Measurements from ENCODE around the gene PLCB4.

Gene PLCB4

GRCh38 chr20:9409352-9409751 is 340.5 kb downstream of the PLCB4 start:
- DNase-seq (ENCODE audit: low read depth): no peak
- TF ChIP-seq CTCF (IDR thresholded peaks at IDR 0.05; ENCODE audit: control insufficient read depth, extremely low read depth, insufficient read depth): no peak
- H3K4me3 ChIP-seq (ENCODE audit: low read depth, low read length): no peak overlapping the region

- no peak overlapping the region for H3K4me3 ChIP-seq (ENCODE audit: low read depth, low read length)
- no peak for TF ChIP-seq CTCF (IDR thresholded peaks at IDR 0.05; ENCODE audit: control insufficient read depth, extremely low read depth, insufficient read depth)
- DNase-seq (ENCODE audit: low read depth): no peak
These were observed 341.1 kb downstream of the PLCB4 start for GRCh38 chr20:9409981-9410380.

GRCh38 chr20:9411833-9412232 is 342.9 kb downstream of the PLCB4 start:
- TF ChIP-seq CTCF (IDR thresholded peaks at IDR 0.05; ENCODE audit: control insufficient read depth, extremely low read depth, insufficient read depth): no peak
- no peak overlapping the region for H3K4me3 ChIP-seq (ENCODE audit: low read depth, low read length)
- DNase-seq (ENCODE audit: low read depth): no peak

GRCh38 chr20:9412309-9412708 is 343.4 kb downstream of the PLCB4 start:
- H3K4me3 ChIP-seq (ENCODE audit: low read depth, low read length): no peak overlapping the region
- no peak for TF ChIP-seq CTCF (IDR thresholded peaks at IDR 0.05; ENCODE audit: control insufficient read depth, extremely low read depth, insufficient read depth)
- DNase-seq (ENCODE audit: low read depth): no peak

GRCh38 chr20:9413001-9413400 is 344.1 kb downstream of the PLCB4 start:
- TF ChIP-seq CTCF (IDR thresholded peaks at IDR 0.05; ENCODE audit: control insufficient read depth, extremely low read depth, insufficient read depth): no peak
- DNase-seq (ENCODE audit: low read depth): no peak
- no peak overlapping the region for H3K4me3 ChIP-seq (ENCODE audit: low read depth, low read length)

- DNase-seq (ENCODE audit: low read depth): no peak
These were observed 346.5 kb downstream of the PLCB4 start for GRCh38 chr20:9415426-9415825.

More at GRCh38 chr20:9415426-9415825, 346.5 kb downstream of the PLCB4 start:
- H3K4me3 ChIP-seq (ENCODE audit: low read depth, low read length): no peak overlapping the region
- no peak for TF ChIP-seq CTCF (IDR thresholded peaks at IDR 0.05; ENCODE audit: control insufficient read depth, extremely low read depth, insufficient read depth)
